H7 (cell line): ENCODE results near the gene MARCO. TPM values are rescaled to one million over a fixed set of nuclear protein-coding genes. Genes with fewer than 3 reads are reported as not detected.

Experiments
- DNase-seq: peaks from one replicate; pipeline ENCODE4 v3.0.0; 2012
- H3K27me3 ChIP-seq: 2 replicates; pipeline ENCODE4 v1.6.0; 2011; ENCODE audit warnings: mild to moderate bottlenecking, low read length; ENCODE audit not compliant: control insufficient read depth, insufficient read depth
- H3K36me3 ChIP-seq: replicated peaks from 2 replicates; pipeline ENCODE4 v1.5.1; 2011; ENCODE audit warnings: low read length; ENCODE audit not compliant: control insufficient read depth, insufficient read depth
- H3K4me3 ChIP-seq: 2 replicates; pipeline ENCODE4 v1.5.1; 2011; ENCODE audit warnings: low read depth, mild to moderate bottlenecking, control low read depth, low read length, moderate library complexity; ENCODE audit not compliant: insufficient read depth
- total RNA-seq: library from RNA; depleted of rRNA; stranded (reverse); fragments of >200 nt; shearing (Covaris generic); gene quantifications from 2 replicates; pipeline ENCODE4 v1.2.3, GENCODE V29; 2014

Gene MARCO
- total RNA-seq, 1 experiment from 2014 or later = not detected

DNA sequence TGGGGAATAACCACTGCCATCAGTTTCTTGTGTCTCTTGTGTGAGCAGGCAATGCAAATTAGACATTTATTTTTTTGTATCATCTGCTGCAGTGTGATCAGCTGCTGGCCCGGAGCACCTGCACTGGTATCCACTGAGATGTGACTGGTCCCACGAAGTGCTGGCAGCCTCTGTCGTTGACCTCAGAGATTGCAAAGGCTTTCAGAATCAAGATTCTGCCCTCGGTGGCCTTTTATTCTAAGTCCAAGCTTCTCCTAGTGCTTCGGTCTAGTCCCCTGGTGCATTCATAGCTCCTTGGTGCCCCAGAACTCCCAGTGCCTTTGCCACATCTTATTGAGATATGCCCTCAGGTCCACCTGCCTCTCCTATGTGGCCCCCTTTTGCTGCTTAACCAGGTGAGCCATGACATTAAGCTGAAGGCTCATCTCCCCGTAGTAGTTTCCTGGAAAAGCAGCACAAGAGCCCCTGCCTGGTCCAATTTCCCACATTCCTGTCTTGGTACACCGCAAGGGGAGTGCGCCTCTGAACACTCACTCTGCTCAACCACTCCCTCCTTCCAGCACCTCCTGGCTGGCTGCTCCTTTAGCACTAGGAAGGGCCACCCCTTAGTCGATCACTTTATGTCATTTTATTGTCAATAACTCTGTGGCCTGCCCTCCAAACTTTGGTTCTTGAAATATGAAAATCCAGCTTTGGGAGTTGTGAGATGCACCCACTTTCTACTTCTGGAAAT is 27.1 kb upstream of the MARCO start:
- Histone ChIP-seq H3K4me3 (no peak overlapping the region), H3K36me3 (no peaks in the 10 kb centered on the region), H3K27me3 (no peaks in the 10 kb centered on the region)
- no peak for DNase-seq

DNA sequence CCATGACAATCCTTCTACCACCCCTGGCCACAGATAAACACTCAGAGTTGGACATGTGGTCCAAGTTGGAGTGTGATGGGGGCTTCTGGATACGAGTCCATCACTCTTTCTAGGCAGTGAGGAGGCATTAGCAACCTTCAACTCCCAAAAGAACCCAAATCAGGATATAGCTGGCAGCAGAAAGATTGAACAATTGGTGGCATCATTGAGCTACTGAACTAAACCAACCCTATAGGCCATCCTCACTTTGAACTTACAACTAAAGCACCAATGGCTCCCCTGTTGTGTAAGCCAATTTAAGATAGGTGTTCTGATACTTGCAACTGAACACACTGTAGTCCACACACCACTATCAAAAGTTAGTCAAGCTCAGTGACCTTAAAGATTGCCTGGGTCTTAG is 24.0 kb upstream of the MARCO start:
- H3K4me3 ChIP-seq = no peak overlapping the region
- no peak for DNase-seq

DNA sequence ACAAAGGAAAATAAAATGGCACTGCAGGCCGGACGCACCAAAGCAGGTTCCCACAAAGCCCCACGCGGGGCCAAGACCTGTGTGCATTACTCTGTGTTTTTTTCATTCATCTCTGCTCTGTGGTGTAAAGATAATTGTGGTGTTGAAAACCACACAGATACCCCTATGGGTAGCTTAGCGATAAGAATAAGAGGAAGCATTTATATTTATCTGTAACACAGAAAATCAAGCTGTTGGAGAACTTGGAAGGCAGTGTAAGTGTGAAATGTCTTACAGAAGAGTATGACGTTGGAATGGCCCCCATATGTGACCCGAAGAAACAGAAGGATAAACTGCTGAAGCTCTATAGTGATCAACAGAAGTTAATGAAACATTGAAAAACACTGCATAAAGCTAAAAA is 20.3 kb upstream of the MARCO start:
- DNase-seq = no peak
- Histone ChIP-seq H3K27me3 (no peaks in the 10 kb centered on the region), H3K4me3 (no peak overlapping the region), H3K36me3 (no peaks in the 10 kb centered on the region)

More for the DNA sequence above, 24.0 kb upstream of the MARCO start:
- no peaks in the 10 kb centered on the region for H3K36me3 ChIP-seq
- H3K27me3 ChIP-seq = no peaks in the 10 kb centered on the region

DNA sequence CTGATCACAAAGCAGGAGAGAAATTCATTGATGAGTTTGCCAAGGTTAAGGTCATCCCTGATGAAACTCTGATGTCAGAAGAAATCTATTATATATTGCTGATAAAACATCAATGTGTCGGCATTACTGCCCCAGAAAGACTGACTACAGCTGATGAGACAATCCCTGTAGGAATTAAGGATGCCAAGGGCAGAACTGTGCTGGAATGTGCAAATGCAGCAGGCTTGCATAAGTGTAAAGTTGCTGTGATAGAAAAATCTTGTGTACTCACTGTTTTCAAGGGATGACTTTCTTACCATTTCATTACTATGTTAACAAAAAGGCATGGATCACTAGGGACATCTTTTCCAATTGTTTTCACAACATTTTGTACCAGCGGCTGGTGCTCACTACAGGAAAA is 19.7 kb upstream of the MARCO start:
- H3K36me3 ChIP-seq = no peaks in the 10 kb centered on the region
- no peak overlapping the region for H3K4me3 ChIP-seq
- no peaks in the 10 kb centered on the region for H3K27me3 ChIP-seq
- no peak for DNase-seq

DNA sequence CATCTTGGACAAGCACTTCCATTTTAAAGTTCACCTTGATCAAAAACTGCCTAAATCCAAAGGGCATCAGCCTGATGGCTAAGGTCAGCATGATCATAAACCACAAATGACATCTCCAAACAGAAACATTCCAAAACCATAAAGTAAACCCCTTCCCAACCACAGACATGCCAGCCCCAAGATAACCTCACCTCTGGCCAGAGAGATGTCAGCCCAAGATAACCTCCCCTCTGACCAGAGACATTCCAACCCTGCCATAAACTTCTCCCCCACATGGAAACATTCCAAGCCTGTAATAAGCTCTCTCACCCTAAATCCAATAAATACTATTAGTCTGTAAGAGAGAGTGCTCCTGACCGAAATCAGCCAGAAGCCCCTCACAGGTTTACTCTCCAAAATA is 18.6 kb upstream of the MARCO start:
- no peak for DNase-seq
- no peak overlapping the region for H3K4me3 ChIP-seq
- no peaks in the 10 kb centered on the region for H3K27me3 ChIP-seq
- no peaks in the 10 kb centered on the region for H3K36me3 ChIP-seq

DNA sequence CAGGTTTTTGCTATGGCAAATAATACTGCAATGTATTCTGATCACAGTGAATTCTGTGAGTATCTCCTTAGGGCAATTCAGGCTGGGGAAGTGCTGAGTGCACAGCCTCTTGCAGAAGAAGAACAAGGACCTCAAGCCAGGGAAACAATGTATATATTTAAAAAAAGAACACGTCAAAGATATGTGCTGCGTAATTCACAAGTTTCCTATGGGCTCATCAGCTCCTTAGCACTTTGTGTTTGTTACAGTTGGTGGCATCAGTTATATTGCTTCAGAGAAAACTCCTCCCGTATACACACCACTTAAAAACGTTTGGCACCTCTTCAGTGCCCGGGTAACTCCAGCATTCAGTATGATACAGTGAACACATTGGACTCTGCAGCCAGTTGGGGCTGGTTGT is 16.5 kb upstream of the MARCO start:
- no peaks in the 10 kb centered on the region for H3K36me3 ChIP-seq
- DNase-seq = no peak
- H3K27me3 ChIP-seq = no peaks in the 10 kb centered on the region
- no peak overlapping the region for H3K4me3 ChIP-seq

DNA sequence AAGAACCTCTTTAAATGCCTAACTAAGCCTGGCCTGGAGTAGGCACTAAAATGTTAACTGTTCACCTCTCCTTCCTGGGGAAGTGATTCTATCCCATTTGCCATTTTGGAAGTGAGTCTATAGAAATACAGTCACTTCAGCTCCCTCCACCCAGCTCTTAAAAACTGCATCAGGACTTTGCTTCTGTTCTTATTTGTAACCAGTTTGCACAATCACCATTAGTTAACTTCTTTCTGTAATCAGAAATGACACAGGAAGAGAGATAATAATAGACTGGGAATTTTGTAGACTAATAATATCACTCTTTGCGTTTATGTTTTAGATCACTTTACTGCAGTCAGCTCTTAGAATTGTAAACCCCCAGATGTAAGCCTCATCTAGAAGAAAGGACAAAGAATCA is 16.0 kb upstream of the MARCO start:
- no peak overlapping the region for H3K4me3 ChIP-seq
- no peak for DNase-seq
- H3K27me3 ChIP-seq = no peaks in the 10 kb centered on the region
- H3K36me3 ChIP-seq = no peaks in the 10 kb centered on the region

DNA sequence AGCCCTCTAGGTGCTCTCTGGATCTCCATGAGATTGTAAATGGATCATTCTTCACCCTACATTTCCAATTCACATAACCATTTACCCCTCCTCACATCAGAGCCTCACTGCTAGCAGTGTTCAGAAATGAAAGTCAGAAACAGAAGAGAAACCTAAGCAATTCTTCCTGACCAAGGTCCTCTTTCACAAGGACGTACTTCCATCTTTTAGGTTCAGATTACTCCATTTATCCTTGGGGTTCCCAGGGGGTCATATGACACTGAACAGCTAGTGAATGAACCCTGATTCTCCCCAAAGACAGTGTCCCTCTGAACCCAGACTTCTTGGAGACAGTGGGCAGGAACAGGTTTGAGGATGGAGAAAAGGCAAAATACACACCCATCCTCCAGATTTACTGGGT is 12.9 kb upstream of the MARCO start:
- DNase-seq = no peak

DNA sequence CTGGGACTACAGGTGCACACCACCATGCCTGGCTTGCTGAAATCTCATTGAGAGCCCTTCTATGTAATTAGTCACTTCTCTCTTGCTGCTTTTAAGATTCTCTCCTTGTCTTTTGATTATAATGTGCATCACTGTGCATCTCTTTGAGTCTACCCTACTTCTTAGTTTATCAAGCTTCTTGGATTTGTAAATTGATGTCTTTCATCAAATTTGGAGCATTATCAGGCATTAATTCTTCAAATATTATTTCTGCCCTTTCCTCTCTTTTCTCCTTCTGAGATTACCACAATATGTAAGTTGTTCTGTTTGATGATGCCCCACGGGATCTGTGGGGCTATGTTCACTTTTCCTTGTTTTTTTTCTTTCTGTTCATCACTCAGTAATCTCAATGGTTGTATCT is 9.0 kb upstream of the MARCO start:
- Histone ChIP-seq H3K4me3 (no peak overlapping the region), H3K36me3 (no peaks in the 10 kb centered on the region), H3K27me3 (no peaks in the 10 kb centered on the region)
- no peak for DNase-seq

More for the DNA sequence above, 12.9 kb upstream of the MARCO start:
- no peaks in the 10 kb centered on the region for H3K36me3 ChIP-seq
- no peaks in the 10 kb centered on the region for H3K27me3 ChIP-seq
- H3K4me3 ChIP-seq = no peak overlapping the region

DNA sequence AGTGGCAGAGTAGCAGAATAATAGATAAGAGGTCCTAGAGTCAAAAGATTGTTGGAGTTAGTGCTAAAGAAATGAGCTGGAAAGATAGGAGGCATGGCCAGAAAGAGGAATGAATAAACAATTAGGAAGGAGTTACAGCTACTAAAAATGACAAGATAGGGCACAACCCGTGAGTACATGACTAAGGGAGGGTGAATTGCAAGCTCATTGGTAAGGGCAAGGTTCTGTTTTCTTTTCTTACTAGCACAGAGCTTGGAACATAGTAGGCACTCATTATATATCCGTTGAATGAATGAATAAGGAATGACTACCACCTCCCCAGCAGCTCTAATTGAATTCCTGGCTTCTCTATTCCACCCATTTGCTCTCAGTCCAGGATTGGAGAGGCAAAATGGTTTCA is 5.7 kb upstream of the MARCO start:
- Histone ChIP-seq H3K36me3 (no peaks in the 10 kb centered on the region), H3K27me3 (no peaks in the 10 kb centered on the region), H3K4me3 (no peak overlapping the region)
- DNase-seq = no peak

DNA sequence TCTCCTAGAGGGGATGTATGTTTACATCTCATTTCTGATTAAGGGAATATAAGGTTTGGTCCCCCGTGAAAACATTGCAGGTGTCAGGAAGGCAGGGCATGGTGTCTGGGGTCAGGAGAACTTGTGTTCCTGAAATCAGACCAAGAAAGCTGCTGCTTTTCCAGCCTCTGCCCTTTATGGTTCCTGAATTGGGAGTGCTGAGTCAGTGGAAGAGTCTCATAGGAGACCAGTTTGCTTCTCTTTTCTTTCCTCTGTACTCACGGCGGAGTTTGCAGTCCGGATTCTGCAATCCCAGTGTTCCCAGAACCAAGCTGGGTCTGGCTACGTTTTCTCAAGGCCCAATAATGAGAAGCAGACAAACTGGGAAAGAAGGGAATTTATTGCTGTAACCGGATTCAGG is 5.1 kb upstream of the MARCO start:
- no peak for DNase-seq
- no peaks in the 10 kb centered on the region for H3K36me3 ChIP-seq
- H3K27me3 ChIP-seq = no peaks in the 10 kb centered on the region
- H3K4me3 ChIP-seq = no peak overlapping the region

DNA sequence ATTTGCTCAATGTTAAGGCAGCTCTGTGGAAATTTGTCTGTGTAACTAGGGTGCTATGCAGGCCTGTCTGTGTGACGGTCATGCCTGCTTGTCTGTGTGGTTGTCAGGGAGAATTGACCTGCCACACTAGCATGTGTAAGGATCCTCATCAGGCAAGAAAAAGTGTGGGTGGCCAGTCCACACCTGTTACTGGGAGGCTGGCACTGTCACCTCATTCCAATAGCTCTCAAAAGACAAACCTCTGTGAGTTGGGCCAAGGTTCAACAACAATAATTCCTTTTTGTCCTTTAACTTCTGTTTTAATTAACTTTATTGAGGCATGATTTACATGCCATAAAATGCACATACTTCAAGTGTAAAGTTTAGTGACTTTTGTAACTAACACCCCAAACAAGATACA is 4.2 kb upstream of the MARCO start:
- Histone ChIP-seq H3K27me3 (no peaks in the 10 kb centered on the region), H3K36me3 (no peaks in the 10 kb centered on the region), H3K4me3 (no peak overlapping the region)
- no peak for DNase-seq

DNA sequence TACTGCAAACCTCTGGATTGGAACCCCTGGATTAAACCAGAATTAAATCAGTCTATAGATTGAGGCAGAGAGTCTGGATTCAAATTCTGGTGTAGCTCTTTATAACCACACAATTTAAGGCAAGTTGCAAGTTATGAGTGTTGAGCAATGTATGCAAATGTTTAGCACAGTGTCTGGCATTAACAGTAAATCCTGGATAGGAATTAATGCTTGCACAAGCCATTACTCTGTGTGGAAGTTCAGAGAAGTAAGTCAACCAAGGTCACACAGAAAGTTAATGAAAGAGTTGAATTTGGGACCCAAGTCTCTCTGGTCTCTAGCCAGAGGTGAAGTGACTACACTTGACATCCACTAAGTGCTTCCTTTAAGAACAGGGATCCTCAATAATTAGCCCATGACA is 2.0 kb upstream of the MARCO start:
- H3K36me3 ChIP-seq = no peaks in the 10 kb centered on the region
- no peak for DNase-seq
- H3K4me3 ChIP-seq = no peak overlapping the region
- no peaks in the 10 kb centered on the region for H3K27me3 ChIP-seq

DNA sequence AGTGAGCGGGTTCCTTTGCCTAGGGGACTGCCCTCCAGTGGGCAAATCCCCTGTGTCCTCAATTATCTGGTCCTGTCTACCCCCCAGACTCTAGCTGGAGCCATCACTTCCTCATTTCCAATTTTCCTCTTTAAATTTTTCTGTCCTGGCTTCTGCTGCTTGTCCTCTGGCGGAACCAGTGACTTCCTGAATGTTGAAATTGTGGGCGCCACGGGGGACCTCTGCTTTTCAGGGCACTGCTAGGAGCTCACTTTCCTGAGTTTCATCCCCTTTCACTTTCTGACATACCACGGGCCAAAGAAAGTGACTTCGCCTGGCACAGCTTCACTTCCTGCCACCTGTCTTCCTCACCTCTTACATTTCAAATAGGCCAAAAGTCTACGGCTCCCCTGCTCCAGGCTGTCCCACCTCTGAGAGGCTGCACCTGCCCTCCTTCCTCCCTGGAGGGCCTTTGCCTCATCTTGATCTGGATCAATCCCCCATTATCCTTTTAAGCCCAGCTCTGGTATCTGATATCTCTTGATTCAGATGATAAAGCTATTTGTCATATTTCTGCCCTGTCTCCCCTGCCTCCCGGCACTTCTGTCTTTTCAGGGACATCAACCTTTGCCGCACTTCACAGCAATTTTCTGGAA is 1.4 kb upstream of the MARCO start:
- Histone ChIP-seq H3K27me3 (no peaks in the 10 kb centered on the region), H3K4me3 (no peak overlapping the region), H3K36me3 (no peaks in the 10 kb centered on the region)

DNA sequence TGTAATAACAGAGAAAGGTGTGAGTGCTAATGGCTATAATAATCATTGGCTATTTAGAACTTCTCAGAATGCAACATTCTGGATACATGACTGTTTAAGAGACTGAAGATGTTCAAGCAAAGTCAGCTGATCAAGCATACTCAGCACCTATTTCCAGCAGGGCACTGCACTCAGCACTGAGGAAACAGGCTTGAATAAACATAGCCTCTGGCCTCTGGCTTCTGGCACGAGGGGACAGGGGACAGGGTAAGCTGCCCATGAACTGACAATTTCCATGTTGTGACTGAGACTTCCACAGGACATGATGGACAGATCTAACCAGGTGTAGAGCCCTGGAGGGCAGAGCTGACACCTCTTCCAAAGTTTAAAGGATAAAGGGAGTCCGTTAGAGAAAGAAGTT is 1.3 kb downstream of the MARCO start:
- H3K27me3 ChIP-seq = no peaks in the 10 kb centered on the region

More for the DNA sequence above, 1.4 kb upstream of the MARCO start:
- no peak for DNase-seq

More for the DNA sequence above, 1.3 kb downstream of the MARCO start:
- H3K36me3 ChIP-seq = no peaks in the 10 kb centered on the region
- no peak overlapping the region for H3K4me3 ChIP-seq
- DNase-seq = no peak
